ENCODE data around the gene PLEKHA8.
"Not testable (repeated sequence)": the region's sequence is repeated elsewhere in the genome, so short reads cannot be mapped to it uniquely, and the experiment has no call there.

PLEKHA8 gene

GRCh38 chr7:30066687-30067086 is 38.5 kb downstream of the PLEKHA8 start:
- DNase-seq (ENCODE audit: low spot score) = no peak

GRCh38 chr7:30068117-30068516 is 39.9 kb downstream of the PLEKHA8 start:
- peak; percentile 77 for DNase-seq (ENCODE audit: low spot score)

DNA sequence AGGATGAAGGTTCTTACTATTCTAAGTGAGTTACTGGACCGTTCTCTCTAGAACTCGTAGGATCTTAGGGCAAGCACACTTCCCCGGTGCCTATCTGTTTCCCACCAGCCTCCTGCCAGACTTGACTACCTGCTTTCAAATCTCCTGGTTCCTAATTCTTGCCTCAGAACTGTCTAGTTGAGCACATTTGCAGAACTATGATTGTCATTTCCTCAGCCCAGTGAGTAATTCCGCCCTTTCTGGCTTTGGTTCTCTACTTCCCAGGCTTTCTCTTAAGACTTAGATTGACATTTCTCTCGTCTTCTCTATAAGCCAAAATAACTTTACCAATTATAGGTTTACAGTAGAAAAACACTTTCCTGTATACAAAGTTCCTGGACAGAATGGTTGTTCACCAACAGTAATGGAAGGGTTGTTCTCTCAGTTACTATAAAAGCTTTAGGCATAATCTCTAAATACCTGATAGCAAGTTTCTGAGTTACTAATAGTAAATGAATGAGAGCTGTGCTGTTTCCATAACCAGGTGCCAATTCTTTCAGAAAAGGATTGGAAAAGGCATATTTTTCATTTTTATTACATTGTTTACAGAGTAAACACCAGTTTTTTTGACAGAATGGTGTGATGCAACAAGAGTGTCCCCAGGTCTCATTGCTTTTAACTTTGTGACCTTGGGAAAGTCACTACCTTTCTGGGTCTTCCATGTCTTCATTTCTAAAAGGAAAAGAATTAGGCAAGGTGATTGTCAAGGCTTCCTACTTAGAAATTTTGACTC is 41.1 kb downstream of the PLEKHA8 start:
- DNase-seq (ENCODE audit: low spot score) = no peak

DNA sequence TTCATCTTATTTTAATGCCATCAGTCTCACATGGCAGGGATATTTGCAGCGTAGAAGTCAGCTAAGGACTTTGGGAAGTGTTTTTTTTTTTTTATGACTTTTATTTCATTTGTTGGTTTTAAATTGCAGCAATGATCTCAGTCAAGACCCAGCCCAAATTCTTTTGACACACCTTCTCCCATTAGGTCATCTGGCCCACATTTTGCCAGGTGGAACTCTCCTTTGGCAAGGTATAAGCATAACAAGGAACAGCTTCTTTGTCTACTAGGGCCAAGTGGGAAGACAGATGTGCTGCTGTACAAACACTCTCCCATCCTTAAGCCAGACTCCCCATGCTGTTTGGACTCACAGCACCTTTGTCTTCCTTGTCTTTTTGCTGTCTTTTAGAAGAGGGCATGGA is 41.8 kb downstream of the PLEKHA8 start:
- DNase-seq (ENCODE audit: low spot score) = no peak

- DNase-seq (ENCODE audit: low spot score) = no peak
These were observed 44.5 kb downstream of the PLEKHA8 start for GRCh38 chr7:30072735-30073134.

GRCh38 chr7:30074422-30075030 is 46.3 kb downstream of the PLEKHA8 start:
- peak; percentile 29 for DNase-seq (ENCODE audit: low spot score)

GRCh38 chr7:30076411-30076810 is 48.2 kb downstream of the PLEKHA8 start:
- DNase-seq (ENCODE audit: low spot score) = no peak

GRCh38 chr7:30078280-30078679 is 50.1 kb downstream of the PLEKHA8 start:
- no peak for DNase-seq (ENCODE audit: low spot score)

GRCh38 chr7:30079880-30080279 is 51.7 kb downstream of the PLEKHA8 start:
- no peak for DNase-seq (ENCODE audit: low spot score)

GRCh38 chr7:30080818-30081217 is 52.6 kb downstream of the PLEKHA8 start:
- DNase-seq (ENCODE audit: low spot score) = no peak

GRCh38 chr7:30082686-30083085 is 54.5 kb downstream of the PLEKHA8 start:
- peak; percentile 29 for DNase-seq (ENCODE audit: low spot score)

DNA sequence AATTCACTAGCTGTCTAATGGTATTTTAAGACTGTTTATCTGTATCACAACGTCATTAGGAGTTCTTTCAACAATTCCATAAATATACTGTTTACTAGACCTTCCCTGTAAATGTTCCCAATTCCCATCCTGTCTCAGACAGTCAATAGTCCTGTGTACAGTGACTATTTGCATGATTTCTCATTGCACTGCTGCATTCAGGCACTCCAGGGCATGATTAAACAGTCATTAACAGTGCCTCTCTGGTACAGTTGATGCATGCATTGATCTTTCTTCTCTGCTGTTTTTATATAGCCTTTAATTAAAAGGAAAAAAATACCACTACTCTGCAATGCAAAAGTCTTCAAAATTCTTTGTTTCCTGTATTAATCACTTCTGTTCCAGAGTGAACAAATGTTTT is 55.1 kb downstream of the PLEKHA8 start:
- no peak for DNase-seq (ENCODE audit: low spot score)

DNA sequence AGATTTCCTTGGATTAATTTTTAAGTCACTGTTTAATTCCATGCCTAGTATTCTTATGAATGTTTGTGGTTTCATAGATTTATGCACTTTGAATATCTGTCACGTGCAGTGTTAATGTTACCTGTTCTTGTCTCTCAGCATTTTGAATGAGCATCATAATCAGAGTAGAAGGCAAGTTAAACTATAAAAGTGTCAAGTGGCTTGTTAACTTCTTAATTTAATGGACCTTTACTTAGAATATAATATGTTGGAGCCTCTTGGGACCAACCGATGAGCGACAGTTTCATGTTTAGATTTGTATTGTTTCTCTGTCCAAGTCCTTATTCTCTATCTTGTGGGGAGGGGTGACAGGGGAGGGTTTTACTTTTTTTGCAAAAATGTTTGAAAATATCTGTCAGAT is 56.0 kb downstream of the PLEKHA8 start:
- DNase-seq (ENCODE audit: low spot score) = no peak

- no peak for DNase-seq (ENCODE audit: low spot score)
These were observed 58.3 kb downstream of the PLEKHA8 start for GRCh38 chr7:30086529-30086928.

DNA sequence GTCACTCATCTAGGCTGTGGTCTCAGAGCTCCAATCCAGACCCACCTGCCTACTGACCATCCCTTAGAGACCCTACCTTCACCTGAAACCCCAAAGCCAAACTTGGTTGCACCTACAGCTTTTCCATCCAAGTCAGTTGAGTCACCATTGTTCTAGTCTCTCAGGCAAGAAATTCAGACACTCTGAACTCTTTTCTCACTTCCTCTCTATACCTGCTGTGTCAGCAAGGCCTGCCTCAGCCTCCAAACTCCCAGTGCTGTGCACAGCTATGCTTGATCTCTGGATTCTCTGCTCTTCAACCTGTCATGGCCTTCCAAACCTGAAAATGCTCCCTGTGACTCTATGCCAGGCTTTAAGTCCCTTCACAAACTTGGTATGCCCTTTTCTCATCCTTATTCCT is 59.2 kb downstream of the PLEKHA8 start:
- DNase-seq (ENCODE audit: low spot score) = no peak

DNA sequence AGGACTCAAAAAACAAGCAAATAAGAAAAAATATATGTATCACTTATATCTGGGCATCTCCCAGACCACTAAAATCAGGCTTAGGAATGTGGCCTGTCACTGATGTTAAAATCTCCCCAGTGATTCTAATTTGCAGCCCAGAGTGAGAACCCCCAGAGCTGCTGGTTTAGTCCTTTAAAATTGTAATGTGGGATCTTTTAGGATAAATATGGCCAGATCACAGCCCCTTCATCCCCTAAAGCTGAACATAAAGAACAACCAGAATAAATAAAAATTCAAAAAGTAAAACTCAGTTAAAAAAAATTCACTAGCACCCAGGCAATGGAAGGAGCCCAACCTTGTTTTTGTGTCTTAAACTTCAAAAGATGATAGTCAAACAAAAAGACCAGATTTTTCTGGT is 60.1 kb downstream of the PLEKHA8 start:
- DNase-seq (ENCODE audit: low spot score) = no peak

DNA sequence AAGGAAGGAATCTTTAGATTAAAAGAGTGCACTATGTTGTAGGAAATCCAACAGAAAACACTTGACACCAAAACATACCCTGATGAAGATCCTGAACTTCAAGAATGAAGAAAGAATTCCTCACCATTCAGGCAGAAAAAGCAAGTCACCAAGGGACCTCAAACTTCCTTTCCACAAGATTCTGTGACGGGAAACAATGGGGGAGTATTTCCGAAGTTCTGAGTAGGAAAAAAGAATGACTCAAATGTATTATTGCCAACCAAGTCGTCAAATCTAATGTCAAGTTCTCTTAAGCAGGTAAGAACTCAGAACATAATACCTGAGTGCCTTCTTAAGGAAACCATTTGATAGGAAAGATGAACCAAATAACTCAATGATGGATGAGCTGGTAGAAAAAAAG is 61.9 kb downstream of the PLEKHA8 start:
- DNase-seq (ENCODE audit: low spot score) = no peak

- peak; percentile 82 for DNase-seq (ENCODE audit: low spot score)
These were observed 63.3 kb downstream of the PLEKHA8 start for GRCh38 chr7:30091491-30091912.

DNA sequence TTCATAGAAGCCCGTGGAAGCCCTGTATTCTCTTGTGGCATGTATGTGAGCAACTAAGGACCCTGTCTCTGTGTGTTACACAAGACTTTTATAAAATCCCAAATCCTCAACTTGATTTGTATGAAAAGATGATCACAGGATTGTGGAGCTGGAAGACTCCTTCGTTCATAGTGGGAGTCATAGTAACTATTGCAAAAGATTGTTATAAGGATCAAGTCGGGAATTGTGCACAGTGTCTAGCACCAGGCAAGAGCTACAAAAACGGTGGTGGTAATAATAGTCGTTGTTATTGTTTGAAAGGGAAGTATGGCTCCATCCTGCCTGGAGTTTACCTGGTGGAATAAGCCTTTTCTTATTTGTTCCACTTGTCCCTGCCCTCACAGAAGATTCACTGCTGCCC is 63.8 kb downstream of the PLEKHA8 start:
- DNase-seq (ENCODE audit: low spot score) = peak; percentile 19

- peak; percentile 36 for DNase-seq (ENCODE audit: low spot score)
These were observed 65.3 kb downstream of the PLEKHA8 start for GRCh38 chr7:30093420-30093952.

DNA sequence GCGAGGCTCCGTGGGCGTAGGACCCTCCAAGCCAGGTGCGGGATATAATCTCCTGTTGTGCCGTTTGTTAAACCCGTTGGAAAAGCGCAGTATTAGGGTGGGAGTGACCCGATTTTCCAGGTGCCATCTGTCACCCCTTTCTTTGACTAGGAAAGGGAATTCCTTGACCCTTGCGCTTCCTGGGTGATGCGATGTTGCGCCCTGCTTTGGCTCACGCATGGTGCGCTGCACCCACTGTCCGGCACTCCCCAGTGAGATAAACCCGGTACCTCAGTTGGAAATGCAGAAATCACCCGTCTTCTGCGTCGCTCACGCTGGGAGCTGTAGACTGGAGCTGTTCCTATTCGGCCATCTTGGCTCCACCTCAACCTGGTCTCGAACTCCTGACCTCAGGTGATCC is 70.4 kb downstream of the PLEKHA8 start:
- not testable (repeated sequence) for DNase-seq (ENCODE audit: low spot score)

- no peak for DNase-seq (ENCODE audit: low spot score)
These were observed 74.1 kb downstream of the PLEKHA8 start for GRCh38 chr7:30102281-30102680.

- no peak for DNase-seq (ENCODE audit: low spot score)
These were observed 75.9 kb downstream of the PLEKHA8 start for GRCh38 chr7:30104157-30104556.
